ENCODE measurements around the gene SUPT6H.
A peak's percentile ranks its signal among the peaks of the same experiment; 100 is the strongest.

SUPT6H gene

GRCh38 chr17:28624148-28624547 is 37.9 kb upstream of the SUPT6H start:
- H3K9me3 ChIP-seq (ENCODE audit: control insufficient read depth in 2 of 2, low read length in 2 of 2), result no peaks in the 10 kb centered on the region
- no peaks in the 10 kb centered on the region for H3K4me1 ChIP-seq (ENCODE audit: control insufficient read depth, insufficient read depth, low read length)
- peaks cover 55 to 61% of the 10 kb centered on the region in 2 donors for H3K36me3 ChIP-seq (ENCODE audit: control insufficient read depth in 2 of 2, insufficient read depth in 2 of 2, low read length in 2 of 2)
- H3K9ac ChIP-seq (ENCODE audit: low read length in 2 of 2), result no peak overlapping the region
- H3K4me3 ChIP-seq (ENCODE audit: low read length in 2 of 2), result no peak overlapping the region
- no peak overlapping the region for H3K27ac ChIP-seq (ENCODE audit: low read length)
- no peaks in the 10 kb centered on the region for H3K27me3 ChIP-seq (ENCODE audit: control insufficient read depth in 1 of 2, insufficient read depth in 2 of 2, low read length in 2 of 2)

GRCh38 chr17:28626818-28627217 is 35.2 kb upstream of the SUPT6H start:
- H3K36me3 ChIP-seq (ENCODE audit: control insufficient read depth in 2 of 2, insufficient read depth in 2 of 2, low read length in 2 of 2), result peaks cover 44 to 49% of the 10 kb centered on the region in 2 donors
- no peaks in the 10 kb centered on the region for H3K27me3 ChIP-seq (ENCODE audit: control insufficient read depth in 1 of 2, insufficient read depth in 2 of 2, low read length in 2 of 2)
- no peak overlapping the region for H3K9ac ChIP-seq (ENCODE audit: low read length in 2 of 2)
- H3K9me3 ChIP-seq (ENCODE audit: control insufficient read depth in 2 of 2, low read length in 2 of 2), result no peaks in the 10 kb centered on the region
- no peak overlapping the region for H3K27ac ChIP-seq (ENCODE audit: low read length)
- H3K4me1 ChIP-seq (ENCODE audit: control insufficient read depth, insufficient read depth, low read length), result no peaks in the 10 kb centered on the region
- no peak overlapping the region for H3K4me3 ChIP-seq (ENCODE audit: low read length in 2 of 2)

- Histone ChIP-seq H3K4me1 (ENCODE audit: control insufficient read depth, insufficient read depth, low read length) (no peaks in the 10 kb centered on the region), H3K27me3 (ENCODE audit: control insufficient read depth in 1 of 2, insufficient read depth in 2 of 2, low read length in 2 of 2) (no peaks in the 10 kb centered on the region), H3K9ac (ENCODE audit: low read length in 2 of 2) (no peak overlapping the region), H3K36me3 (ENCODE audit: control insufficient read depth in 2 of 2, insufficient read depth in 2 of 2, low read length in 2 of 2) (peaks cover 83% of the 10 kb centered on the region in 2 donors), H3K27ac (ENCODE audit: low read length) (no peak overlapping the region), H3K4me3 (ENCODE audit: low read length in 2 of 2) (no peak overlapping the region), H3K9me3 (ENCODE audit: control insufficient read depth in 2 of 2, low read length in 2 of 2) (no peaks in the 10 kb centered on the region)
Measured at GRCh38 chr17:28634206-28634865, 27.7 kb upstream of the SUPT6H start.

- Histone ChIP-seq H3K4me1 (ENCODE audit: control insufficient read depth, insufficient read depth, low read length) (no peaks in the 10 kb centered on the region), H3K9ac (ENCODE audit: low read length in 2 of 2) (no peak overlapping the region), H3K4me3 (ENCODE audit: low read length in 2 of 2) (no peak overlapping the region), H3K9me3 (ENCODE audit: control insufficient read depth in 2 of 2, low read length in 2 of 2) (no peaks in the 10 kb centered on the region), H3K27ac (ENCODE audit: low read length) (no peak overlapping the region), H3K27me3 (ENCODE audit: control insufficient read depth in 1 of 2, insufficient read depth in 2 of 2, low read length in 2 of 2) (no peaks in the 10 kb centered on the region), H3K36me3 (ENCODE audit: control insufficient read depth in 2 of 2, insufficient read depth in 2 of 2, low read length in 2 of 2) (peaks cover 87 to 88% of the 10 kb centered on the region in 2 donors)
Measured at GRCh38 chr17:28635506-28635905, 26.5 kb upstream of the SUPT6H start.

GRCh38 chr17:28641579-28641978 is 20.4 kb upstream of the SUPT6H start:
- H3K27ac ChIP-seq (ENCODE audit: low read length), result no peak overlapping the region

GRCh38 chr17:28643983-28644786 is 17.8 kb upstream of the SUPT6H start:
- peak overlapping the region; percentile 79 to 93 for H3K9ac ChIP-seq (ENCODE audit: low read length in 2 of 2)
- H3K9me3 ChIP-seq (ENCODE audit: control insufficient read depth in 2 of 2, low read length in 2 of 2), result no peaks in the 10 kb centered on the region
- peaks cover 36% of the 10 kb centered on the region in 2 donors for H3K36me3 ChIP-seq (ENCODE audit: control insufficient read depth in 2 of 2, insufficient read depth in 2 of 2, low read length in 2 of 2)
- H3K27ac ChIP-seq (ENCODE audit: low read length), result peak overlapping the region; percentile 69
- H3K4me1 ChIP-seq (ENCODE audit: control insufficient read depth, insufficient read depth, low read length), result peaks cover 36% of the 10 kb centered on the region
- peak overlapping the region; percentile 87 to 93 for H3K4me3 ChIP-seq (ENCODE audit: low read length in 2 of 2)
- no peaks in the 10 kb centered on the region for H3K27me3 ChIP-seq (ENCODE audit: control insufficient read depth in 1 of 2, insufficient read depth in 2 of 2, low read length in 2 of 2)

More at GRCh38 chr17:28641579-28641978, 20.4 kb upstream of the SUPT6H start:
- Histone ChIP-seq H3K36me3 (ENCODE audit: control insufficient read depth in 2 of 2, insufficient read depth in 2 of 2, low read length in 2 of 2) (peaks cover 51 to 55% of the 10 kb centered on the region in 2 donors), H3K4me3 (ENCODE audit: low read length in 2 of 2) (no peak overlapping the region), H3K9me3 (ENCODE audit: control insufficient read depth in 2 of 2, low read length in 2 of 2) (no peaks in the 10 kb centered on the region), H3K27me3 (ENCODE audit: control insufficient read depth in 1 of 2, insufficient read depth in 2 of 2, low read length in 2 of 2) (no peaks in the 10 kb centered on the region), H3K4me1 (ENCODE audit: control insufficient read depth, insufficient read depth, low read length) (peaks cover 31% of the 10 kb centered on the region), H3K9ac (ENCODE audit: low read length in 2 of 2) (no peak overlapping the region)

- H3K4me1 ChIP-seq (ENCODE audit: control insufficient read depth, insufficient read depth, low read length), result peaks cover 36% of the 10 kb centered on the region
- H3K9ac ChIP-seq (ENCODE audit: low read length in 2 of 2), result peak within 1 kb of the TSS; percentile 86 to 93
- H3K4me3 ChIP-seq (ENCODE audit: low read length in 2 of 2), result peak within 1 kb of the TSS; percentile 87 to 93
- H3K36me3 ChIP-seq (ENCODE audit: control insufficient read depth in 2 of 2, insufficient read depth in 2 of 2, low read length in 2 of 2), result peaks cover 29 to 30% of the 10 kb centered on the region in 2 donors
- no peaks in the 10 kb centered on the region for H3K9me3 ChIP-seq (ENCODE audit: control insufficient read depth in 2 of 2, low read length in 2 of 2)
- no peaks in the 10 kb centered on the region for H3K27me3 ChIP-seq (ENCODE audit: control insufficient read depth in 1 of 2, insufficient read depth in 2 of 2, low read length in 2 of 2)
- peak within 1 kb of the TSS; percentile 69 for H3K27ac ChIP-seq (ENCODE audit: low read length)
Measured at GRCh38 chr17:28644787-28645575, 17.0 kb upstream of the SUPT6H start, which contains the start of gene BLTP2. Gene BLTP2, minus strand, starts transcription at chr17:28645158. Its CDS starts 102 bp downstream, at chr17:28645056.

GRCh38 chr17:28645576-28645939 is 16.4 kb upstream of the SUPT6H start:
- H3K36me3 ChIP-seq (ENCODE audit: control insufficient read depth in 2 of 2, insufficient read depth in 2 of 2, low read length in 2 of 2), result peaks cover 26 to 27% of the 10 kb centered on the region in 2 donors

GRCh38 chr17:28646039-28646754 is 15.8 kb upstream of the SUPT6H start:
- Histone ChIP-seq H3K27me3 (ENCODE audit: control insufficient read depth in 1 of 2, insufficient read depth in 2 of 2, low read length in 2 of 2) (no peaks in the 10 kb centered on the region), H3K4me3 (ENCODE audit: low read length in 2 of 2) (peak overlapping the region; percentile 54 to 93), H3K36me3 (ENCODE audit: control insufficient read depth in 2 of 2, insufficient read depth in 2 of 2, low read length in 2 of 2) (peaks cover 21 to 22% of the 10 kb centered on the region in 2 donors), H3K9ac (ENCODE audit: low read length in 2 of 2) (peak overlapping the region; percentile 79 to 86), H3K4me1 (ENCODE audit: control insufficient read depth, insufficient read depth, low read length) (peaks cover 36% of the 10 kb centered on the region), H3K27ac (ENCODE audit: low read length) (peak overlapping the region; percentile 69), H3K9me3 (ENCODE audit: control insufficient read depth in 2 of 2, low read length in 2 of 2) (no peaks in the 10 kb centered on the region)

More at GRCh38 chr17:28645576-28645939, 16.4 kb upstream of the SUPT6H start:
- H3K9ac ChIP-seq (ENCODE audit: low read length in 2 of 2), result peak overlapping the region; percentile 79 to 86
- no peaks in the 10 kb centered on the region for H3K9me3 ChIP-seq (ENCODE audit: control insufficient read depth in 2 of 2, low read length in 2 of 2)
- peaks cover 36% of the 10 kb centered on the region for H3K4me1 ChIP-seq (ENCODE audit: control insufficient read depth, insufficient read depth, low read length)
- no peaks in the 10 kb centered on the region for H3K27me3 ChIP-seq (ENCODE audit: control insufficient read depth in 1 of 2, insufficient read depth in 2 of 2, low read length in 2 of 2)
- peak overlapping the region; percentile 69 for H3K27ac ChIP-seq (ENCODE audit: low read length)
- H3K4me3 ChIP-seq (ENCODE audit: low read length in 2 of 2), result peak overlapping the region; percentile 75 to 93

GRCh38 chr17:28648698-28649097 is 13.3 kb upstream of the SUPT6H start:
- Histone ChIP-seq H3K4me1 (ENCODE audit: control insufficient read depth, insufficient read depth, low read length) (peaks cover 25% of the 10 kb centered on the region), H3K36me3 (ENCODE audit: control insufficient read depth in 2 of 2, insufficient read depth in 2 of 2, low read length in 2 of 2) (peaks cover 11 to 17% of the 10 kb centered on the region in 2 donors), H3K9ac (ENCODE audit: low read length in 2 of 2) (no peak overlapping the region), H3K9me3 (ENCODE audit: control insufficient read depth in 2 of 2, low read length in 2 of 2) (no peaks in the 10 kb centered on the region), H3K4me3 (ENCODE audit: low read length in 2 of 2) (no peak overlapping the region), H3K27ac (ENCODE audit: low read length) (no peak overlapping the region), H3K27me3 (ENCODE audit: control insufficient read depth in 1 of 2, insufficient read depth in 2 of 2, low read length in 2 of 2) (no peaks in the 10 kb centered on the region)
